HG02763 (cell line): ENCODE results near the gene FBXW11.
"Not testable (repeated sequence)": the region's sequence is repeated elsewhere in the genome, so short reads cannot be mapped to it uniquely, and the experiment has no call there.

Experiments used
- ATAC-seq: cut with Tn5 transposase; IDR thresholded peaks from one replicate; pipeline ENCODE4 v1.9.1; 2021; ENCODE audit warnings: mild to moderate bottlenecking, moderate library complexity; ENCODE audit not compliant: unreplicated experiment

Gene FBXW11

DNA sequence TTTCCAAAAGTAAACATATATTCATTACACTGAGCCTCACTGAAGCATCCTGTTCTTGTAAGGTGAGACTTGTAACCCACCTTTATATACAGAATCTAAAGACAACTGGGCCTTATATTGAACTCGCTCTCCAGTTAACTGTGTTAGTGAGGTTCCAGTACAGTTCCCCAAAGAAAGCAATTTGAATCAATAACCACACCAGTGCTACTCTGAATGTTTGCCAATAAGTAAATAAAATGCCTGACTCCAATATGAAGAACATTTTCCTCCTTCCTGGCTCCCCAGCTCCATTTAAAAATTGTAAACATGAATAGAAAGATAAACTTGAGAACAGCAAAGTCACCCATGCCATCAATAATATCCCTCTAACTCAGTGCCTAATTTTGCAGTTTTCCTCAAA, 50.1 kb downstream of the FBXW11 start:
- ATAC-seq, result no peak

DNA sequence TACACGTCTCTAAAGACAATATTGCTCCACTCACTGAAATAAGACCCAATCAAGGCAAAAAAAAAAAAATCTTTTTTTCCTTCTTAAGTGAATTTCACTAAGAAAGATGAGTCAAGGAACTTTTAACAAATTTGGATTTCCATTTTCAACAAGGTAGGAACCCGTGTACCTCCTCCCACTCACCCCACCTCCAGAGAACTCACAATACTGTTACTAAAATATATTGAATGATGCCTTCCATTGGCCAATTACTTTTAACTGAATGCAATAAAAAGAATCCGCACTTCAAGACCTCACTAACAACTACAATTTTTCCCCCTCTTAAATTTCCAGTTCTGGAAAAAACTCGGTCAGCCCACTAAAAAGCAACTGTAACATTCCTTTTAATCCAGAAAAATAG, 50.7 kb downstream of the FBXW11 start:
- no peak for ATAC-seq

DNA sequence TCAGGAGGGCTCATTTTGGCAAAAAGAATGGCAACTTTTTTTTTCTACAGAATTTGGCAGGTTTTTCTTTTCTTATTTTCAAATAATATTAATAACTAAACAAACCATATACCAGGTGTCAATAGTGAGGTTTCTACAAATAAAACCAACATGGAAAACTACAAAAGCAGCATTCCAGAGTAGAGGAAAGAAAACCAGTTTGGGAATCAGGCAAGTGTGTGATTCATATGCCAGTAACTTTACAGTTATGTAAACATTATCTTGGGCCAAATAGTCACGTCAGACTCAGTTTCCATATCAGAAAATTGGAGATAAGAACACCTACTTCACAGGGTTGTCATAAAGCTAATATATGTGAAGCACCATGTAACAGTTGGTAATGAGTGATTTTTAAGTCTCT, 51.7 kb downstream of the FBXW11 start:
- no peak for ATAC-seq

DNA sequence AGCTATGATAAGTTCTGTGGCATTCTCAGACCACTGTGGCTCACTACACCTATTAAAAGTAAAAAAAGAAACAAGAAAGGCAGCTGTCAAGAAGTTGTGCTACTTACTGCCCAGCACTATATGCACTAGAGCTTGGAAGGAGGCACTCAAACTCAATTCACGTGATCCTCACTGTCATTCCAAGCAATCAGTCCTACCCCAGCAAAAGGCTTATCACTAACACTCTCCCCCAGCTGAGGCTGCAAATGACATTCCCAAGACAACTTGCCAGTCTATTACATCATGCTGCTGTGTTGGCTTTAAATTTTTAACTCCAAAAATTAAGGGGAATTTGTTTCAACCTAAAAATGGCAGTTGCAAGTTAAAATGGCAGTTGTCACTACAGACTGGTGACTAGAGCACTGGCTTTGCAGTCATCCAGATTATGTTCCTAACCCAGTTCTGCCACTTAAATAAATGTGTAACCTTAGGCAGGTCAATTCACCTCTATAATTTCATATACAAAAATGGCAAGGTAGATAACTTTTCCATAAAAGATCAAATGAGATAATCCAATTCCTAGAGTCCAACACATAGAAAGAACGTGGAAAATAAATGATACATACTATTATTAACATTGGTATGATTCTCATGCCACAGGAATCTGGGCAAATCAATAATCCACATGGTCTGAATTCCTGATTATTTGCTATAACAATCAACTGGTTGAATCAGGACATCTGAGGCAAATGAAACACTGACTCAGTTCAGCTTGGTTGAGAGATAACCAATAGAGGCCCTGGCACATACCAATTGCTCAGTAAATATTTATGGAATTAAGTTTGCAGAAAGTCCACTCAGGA, 52.4 kb downstream of the FBXW11 start:
- no peak for ATAC-seq

DNA sequence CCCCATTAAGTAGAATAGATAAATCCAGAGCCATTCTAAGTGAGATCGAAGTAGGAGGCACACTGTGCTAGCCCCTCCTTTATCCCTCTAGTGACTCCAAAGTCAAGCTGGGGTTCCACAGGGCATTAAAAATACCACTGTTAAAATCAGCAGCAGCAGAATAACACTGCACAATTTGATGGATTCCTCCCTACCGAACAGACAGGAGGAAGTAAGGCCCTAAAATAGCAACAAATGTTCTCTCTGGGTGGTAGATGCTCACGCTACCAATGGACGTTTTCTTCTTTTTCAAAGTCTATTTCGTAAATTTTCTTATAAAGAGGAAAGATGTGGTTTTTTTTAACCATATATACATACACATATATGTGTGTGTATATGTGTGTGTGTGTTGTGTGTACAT, 54.4 kb downstream of the FBXW11 start:
- no peak for ATAC-seq

DNA sequence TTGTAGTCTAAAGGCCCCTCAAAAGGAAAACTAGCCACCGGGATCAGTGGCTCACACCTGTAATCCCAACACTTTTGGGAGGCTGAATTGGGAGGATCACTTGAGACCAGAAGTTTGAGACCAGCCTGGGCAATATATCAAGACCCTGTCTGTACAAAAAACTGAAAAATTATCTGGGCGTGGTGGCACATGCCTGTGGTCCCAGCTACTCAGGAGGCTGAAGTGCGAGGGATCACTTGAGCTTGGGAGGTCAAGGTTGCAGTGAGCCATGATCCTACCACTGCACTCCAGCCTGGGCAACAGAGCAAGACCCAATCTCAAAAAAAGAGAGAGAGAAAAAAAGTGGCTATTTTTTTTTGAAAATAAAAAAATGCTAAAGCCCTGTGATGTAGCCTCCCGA, 55.2 kb downstream of the FBXW11 start:
- no peak for ATAC-seq

DNA sequence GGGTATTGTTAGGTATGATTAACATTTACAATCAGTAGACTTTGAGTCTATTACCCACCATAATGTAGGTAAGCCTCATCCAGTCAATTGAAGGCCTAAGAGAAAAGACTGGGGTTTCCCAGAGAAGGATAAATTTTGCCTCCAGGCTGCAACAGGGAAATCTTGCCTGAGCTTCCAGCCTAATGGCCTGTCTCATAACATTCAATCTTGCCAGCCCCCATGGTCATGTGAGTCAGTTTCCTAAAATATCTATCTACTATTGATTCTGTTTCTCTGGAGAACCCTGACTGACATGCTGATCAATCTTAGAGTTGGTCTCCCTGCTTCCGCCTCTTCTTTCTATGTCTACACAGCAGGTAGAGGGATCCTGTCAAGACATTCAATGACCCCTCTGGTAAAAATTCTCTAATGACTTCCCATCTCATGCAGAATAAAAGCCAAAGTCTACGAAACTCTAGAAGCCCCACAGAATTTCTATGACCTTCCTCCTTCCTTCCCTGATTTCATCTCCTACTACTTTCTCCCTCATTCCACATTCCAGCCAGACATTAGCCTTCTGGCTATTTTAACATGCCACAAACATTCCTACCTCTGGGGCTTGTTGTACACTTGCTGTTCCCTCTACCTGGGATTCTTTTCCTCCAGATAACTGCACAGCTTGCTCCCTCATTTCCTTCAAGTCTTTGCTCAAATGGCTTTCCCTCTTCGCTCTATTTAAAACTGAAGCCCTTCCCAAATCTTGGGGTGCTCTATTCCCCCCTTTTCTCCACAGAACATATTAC, 60.2 kb downstream of the FBXW11 start:
- ATAC-seq, result no peak

DNA sequence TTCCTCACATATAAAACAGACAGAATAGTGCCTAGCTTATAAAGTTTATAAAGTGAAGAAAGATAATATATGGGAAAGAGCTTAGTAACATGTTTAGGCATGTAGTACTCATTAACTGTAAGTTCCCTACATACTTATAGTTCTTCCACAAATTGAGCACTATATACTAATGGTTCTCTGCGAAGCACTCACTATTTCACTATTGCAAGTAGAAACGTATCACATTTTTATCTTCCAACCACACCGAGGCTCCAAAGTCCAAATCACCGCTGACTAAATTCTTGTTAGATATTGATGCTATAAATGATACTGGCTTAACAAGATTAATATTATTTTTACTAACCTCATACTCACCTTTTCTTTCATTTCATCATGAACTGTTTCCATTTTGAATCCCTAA, 61.0 kb downstream of the FBXW11 start:
- ATAC-seq, result no peak

DNA sequence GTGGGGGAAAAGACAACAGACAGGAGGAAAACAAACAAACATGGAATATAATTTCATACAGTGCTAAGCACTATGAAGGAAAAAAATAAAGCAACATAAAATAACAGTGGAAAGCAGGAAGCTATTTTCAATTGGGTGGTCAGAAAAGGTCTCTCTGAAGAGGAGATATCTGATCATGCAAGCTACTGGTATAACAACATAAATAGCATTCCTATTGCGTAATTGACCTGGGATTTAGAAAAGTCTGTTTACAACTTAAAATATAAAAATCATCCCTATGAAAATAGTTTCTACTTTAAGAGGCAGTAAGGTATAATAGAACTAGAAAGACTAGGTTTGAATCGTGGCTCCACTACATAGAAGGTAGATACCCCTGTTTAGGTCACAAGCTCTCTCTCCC, 61.4 kb downstream of the FBXW11 start:
- no peak for ATAC-seq

DNA sequence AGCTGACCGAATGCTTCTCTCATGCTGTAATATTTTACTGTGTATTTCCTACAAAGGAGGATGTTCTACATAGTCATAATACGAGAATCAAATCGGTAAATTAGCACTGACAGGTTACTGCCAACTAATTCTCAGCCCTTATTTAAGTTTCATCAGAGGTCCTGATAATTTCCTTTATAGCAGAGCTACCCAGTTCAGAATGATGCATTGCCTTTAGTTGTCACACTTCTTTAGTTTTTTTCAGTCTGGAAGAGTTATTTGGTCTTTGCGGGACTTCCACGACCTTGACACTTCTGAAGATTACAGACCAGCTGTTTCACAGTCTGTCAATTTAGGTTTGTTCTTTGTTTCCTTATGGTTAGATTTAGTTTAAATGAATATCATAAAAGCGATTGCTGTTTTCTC, 64.3 kb downstream of the FBXW11 start:
- ATAC-seq, result not testable (repeated sequence)

DNA sequence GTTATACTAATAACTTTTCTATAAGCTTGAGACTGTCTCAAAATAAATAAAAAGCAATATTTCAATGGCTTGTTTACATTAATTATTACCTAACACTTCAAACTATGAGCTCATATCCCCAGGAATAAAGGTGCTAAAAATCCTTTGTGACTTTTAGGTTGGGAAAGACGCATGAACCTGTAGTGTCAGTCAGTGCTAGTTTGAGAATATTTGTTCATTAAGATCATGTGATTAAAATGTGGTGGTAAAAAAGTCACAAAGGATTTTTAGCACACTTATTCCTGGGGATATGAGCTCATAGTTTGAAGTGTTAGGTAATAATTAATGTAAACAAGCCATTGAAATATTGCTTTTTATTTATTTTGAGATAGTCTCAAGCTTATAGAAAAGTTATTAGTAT, 64.8 kb downstream of the FBXW11 start:
- ATAC-seq, result not testable (repeated sequence)

DNA sequence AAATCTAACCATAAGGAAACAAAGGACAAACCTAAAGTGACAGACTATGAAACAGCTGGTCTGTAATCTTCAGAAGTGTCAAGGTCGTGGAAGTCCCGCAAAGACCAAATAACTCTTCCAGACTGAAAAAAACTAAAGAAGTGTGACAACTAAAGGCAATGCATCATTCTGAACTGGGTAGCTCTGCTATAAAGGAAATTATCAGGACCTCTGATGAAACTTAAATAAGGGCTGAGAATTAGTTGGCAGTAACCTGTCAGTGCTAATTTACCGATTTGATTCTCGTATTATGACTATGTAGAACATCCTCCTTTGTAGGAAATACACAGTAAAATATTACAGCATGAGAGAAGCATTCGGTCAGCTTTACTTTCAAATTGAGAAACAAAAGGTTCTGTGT, 65.2 kb downstream of the FBXW11 start:
- not testable (repeated sequence) for ATAC-seq

DNA sequence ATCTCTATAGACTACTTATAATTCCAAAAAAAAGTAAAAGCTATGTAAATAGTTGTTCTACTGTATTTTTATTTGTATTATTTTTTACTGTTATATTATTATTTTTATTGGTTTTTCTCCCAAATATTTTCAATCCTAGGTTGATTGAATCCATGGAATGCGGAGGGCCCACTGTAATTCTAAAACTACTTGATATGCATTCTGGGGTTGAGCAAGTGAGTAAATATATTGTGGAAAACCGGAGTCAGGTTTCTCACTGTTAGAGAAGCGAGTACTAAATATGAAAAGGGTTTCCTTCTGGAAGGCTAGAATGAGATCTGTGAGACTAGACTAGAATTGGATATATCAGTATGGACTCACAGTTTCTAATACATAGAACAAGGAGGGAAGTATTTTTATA, 66.5 kb downstream of the FBXW11 start:
- ATAC-seq, result no peak

DNA sequence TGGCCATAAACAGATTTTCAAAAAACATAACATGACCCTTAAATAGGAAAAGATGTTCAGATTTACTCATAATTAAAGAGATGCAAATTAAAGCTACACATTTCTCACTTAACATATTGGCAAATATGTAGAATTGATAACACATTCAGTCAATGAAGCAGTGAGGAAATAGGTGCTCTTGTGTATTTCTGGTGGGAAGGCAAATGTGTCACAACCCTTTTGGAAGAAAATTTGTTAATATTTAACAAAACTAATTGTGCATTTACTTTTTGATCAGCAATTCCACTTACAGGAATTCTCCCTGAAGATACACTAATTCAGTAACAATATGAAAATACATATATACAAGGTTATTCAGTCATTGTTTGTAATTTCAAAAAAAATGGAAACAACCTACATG, 68.1 kb downstream of the FBXW11 start:
- ATAC-seq, result no peak

DNA sequence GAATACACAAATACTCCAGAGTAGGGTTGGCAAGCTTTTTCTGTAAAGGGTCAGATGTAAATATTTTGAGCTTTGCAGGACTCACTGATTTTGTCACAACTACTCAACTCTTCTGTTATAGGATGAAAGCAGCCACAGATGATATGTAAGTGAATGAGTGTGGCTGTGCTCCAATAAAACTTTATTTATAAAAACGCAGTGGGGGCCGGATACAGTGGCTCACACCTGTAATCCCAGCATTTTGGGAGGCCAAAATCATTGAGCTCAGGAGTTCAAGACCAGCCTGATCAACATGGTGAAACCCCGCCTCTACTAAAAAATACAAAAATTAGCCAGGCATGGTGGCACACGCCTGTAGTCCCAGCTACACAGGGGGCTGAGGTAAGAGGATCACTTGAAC, 69.1 kb downstream of the FBXW11 start:
- ATAC-seq, result no peak

DNA sequence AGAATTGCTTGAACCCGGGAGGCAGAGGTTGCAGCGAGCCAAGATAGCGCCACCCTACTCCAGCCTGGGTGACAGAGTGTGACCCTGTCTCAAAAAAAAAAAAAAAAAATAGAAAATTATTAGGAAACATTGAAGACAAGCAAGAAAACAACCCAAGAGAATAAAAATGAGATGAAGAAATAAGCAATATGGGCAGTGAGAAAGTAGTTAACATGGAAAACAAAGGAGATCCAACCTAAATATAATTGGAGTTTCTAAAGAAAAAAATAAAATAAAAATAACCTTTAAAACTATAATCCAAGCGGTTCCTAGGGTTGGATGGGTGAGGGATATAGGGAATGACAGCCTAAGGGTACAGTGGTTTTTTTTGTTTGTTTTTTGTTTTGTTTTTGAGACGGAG, 71.9 kb downstream of the FBXW11 start:
- no peak for ATAC-seq

DNA sequence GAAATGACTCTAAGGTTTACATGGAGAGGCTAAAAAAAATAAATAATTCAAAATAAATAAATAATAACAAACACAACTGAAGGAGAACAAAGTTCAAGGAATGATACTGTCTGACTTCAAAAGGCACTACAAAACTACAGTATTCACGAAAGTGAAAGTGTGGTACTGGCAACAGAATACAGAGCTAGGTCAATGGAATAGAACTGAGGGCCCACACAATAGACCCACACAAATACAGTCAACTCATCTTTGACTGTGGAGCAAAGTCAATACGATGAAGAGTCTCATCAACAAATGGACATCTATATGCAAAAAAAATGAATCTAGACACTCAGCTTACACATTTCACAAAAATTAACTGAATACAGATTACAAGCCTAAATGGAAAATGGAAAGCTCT, 75.3 kb downstream of the FBXW11 start:
- ATAC-seq, result no peak

DNA sequence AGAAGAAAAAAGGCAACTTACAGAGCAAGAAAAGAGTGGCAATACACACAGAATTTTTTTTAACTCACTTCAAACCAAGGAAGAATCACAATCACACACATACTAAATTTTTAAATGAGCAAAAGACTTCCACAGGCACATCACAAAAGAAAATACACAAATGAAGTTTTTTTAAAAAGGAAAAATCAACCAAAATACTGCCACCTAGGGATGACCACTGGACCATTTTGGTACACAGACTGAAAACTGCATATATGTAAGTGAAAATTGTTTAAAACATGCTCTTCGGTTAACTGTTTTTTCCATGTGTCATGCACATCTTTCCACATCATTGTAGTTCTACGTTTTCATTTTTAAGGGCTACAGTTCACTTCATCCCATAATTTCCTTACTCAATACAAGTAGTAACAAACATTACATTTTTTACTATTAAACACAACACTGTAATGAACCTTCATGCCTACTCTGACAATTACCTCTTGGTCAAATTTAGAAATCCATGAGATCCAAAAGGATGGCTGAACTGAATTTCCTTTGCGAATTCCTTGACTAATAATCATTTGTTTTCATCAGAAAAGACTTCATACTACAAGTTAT, 79.0 kb downstream of the FBXW11 start:
- no peak for ATAC-seq

DNA sequence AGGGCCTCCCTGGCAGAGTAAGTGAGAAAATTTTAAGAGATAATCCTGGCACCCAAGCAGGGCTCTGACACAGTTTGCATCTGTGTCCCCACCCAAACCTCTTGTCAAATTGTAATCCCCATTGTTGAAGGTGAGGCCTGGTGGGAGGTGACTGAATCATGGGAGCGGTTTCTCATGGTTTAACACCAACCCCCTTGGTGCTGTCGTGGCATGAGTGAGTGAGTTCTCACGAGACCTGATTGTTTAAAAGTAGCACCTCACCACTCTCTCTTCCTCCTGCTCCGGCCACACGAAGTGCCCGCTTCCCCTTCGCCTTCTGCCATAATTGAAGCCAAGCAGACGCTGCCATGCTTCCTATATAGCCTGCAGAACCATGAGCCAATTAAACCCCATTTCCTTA, 80.1 kb downstream of the FBXW11 start:
- peak; percentile 54 for ATAC-seq

DNA sequence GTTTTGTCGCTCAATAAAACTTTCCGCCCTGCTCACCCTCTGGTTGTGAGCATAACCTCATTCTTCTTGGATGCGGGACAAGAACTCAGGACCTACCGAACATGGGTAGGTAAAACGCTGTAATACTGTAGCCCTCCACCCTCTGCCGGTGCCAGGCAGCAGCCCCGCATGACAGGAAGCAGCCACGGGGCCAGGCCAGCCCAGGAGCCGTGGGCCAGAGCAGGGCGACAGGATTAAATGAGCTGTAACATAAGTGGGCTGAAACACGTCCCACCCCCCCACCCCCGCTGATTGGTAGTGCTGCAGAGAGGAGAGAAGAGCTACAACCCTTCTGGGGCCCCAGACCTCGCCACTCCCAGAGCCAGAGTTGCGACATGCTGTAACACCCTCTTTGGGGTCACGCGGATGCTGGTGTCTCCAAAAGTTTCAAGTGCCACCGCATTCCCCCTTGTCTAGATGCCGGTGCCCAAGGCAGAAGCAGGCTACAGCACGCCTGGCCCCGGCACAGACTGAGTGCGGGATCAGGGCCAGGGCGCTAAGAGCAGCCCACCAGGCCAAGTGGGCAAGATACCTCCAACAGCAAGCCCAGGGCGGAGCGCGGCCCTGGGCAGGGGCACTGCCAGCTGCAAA, 81.8 kb downstream of the FBXW11 start:
- ATAC-seq, result no peak

DNA sequence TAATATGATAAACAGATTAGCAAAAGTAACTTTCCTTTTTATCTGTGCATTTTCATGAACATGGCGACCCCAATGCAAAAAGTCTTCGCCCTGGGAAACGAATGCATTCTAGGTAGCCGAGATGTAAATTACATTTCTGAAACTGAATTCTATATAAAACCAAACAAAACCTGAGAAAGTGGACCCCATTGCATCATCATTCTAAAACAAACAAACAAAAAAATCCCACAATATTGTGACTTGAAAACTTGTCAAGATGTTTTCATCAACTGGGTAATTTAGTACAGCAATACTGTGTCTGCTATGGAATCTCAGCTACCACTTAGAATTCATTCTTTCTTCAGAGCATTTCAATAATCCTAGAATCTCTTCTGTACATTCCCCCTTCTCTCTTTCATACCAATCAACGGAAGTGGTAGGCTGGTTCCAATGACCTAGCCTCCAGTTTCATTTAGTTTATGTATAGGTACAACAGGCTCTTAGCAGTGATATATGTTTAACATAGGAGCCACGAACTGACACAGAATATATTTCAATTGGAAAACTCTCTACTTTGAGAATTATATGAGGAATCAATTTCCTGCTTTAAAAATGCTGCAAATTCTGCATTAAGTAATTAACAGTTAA, 85.6 kb downstream of the FBXW11 start:
- no peak for ATAC-seq
